Measurements from ENCODE around the gene ALB. TPM values are rescaled to one million over a fixed set of nuclear protein-coding genes. Genes with fewer than 3 reads are reported as not detected.

Gene ALB
- total RNA-seq, 4 donors from 2014 or later, result 0.25 TPM; not detected in 3

DNA sequence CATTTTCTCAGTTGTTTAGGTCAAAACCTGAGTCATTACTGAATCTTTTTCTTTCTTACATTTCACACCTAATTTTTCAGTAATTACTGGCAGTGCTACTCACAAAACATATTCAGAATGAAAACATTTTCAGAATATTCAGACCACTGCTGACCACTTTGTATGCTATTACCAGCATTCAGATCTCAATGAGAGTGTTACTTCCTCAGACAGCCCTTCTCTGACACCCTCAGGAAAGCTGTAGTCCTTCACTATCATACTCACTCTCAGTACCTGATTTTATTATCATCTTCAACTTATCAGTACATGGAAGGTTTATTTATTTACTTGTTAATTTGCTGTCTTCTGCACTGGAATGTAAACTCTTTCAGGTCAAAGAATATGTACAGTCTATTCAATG, 12.3 kb upstream of the ALB start:
- intact Hi-C loops (cut with DNase I; ENCODE audit: low total_unique reads), result no loop called here
- no peak for DNase-seq (ENCODE audit: low spot score in 2 of 2)
- no peak overlapping the region for H3K4me3 ChIP-seq (ENCODE audit: low read depth, poor library complexity, severe bottlenecking)
- TF ChIP-seq POLR2A (IDR thresholded peaks at IDR 0.05), result no peak
- TF ChIP-seq, protein P1, sequence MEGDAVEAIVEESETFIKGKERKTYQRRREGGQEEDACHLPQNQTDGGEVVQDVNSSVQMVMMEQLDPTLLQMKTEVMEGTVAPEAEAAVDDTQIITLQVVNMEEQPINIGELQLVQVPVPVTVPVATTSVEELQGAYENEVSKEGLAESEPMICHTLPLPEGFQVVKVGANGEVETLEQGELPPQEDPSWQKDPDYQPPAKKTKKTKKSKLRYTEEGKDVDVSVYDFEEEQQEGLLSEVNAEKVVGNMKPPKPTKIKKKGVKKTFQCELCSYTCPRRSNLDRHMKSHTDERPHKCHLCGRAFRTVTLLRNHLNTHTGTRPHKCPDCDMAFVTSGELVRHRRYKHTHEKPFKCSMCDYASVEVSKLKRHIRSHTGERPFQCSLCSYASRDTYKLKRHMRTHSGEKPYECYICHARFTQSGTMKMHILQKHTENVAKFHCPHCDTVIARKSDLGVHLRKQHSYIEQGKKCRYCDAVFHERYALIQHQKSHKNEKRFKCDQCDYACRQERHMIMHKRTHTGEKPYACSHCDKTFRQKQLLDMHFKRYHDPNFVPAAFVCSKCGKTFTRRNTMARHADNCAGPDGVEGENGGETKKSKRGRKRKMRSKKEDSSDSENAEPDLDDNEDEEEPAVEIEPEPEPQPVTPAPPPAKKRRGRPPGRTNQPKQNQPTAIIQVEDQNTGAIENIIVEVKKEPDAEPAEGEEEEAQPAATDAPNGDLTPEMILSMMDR (IDR thresholded peaks at IDR 0.05), result no peak

DNA sequence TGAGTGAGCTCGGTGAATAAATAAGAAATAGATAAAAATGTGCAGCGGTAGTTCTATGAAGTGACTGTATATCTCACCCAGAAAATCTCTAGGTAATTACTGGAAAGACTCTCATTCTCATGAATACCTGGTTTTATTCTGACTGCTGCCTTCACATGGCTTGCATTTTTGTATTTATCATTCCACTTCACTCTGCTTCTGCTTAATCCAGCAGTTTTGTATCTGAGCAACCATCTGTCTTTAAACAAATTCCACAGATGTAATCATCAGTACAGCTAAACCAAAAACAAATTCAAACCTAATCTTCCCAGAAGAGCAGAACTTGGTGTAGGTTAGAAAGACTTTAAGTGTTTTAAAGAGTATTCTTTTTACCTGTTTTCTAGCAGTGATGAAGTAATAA, 11.2 kb upstream of the ALB start:
- TF ChIP-seq, protein P1 (IDR thresholded peaks at IDR 0.05), result no peak
- no peak for TF ChIP-seq POLR2A (IDR thresholded peaks at IDR 0.05)
- intact Hi-C loops (cut with DNase I; ENCODE audit: low total_unique reads), result no loop called here
- WGBS, 2 donors, result 82 to 87% methylated on average over 2 of the region's 2 CpGs
- H3K4me3 ChIP-seq (ENCODE audit: low read depth, poor library complexity, severe bottlenecking), result no peak overlapping the region
- no peak for DNase-seq (ENCODE audit: low spot score in 2 of 2)

DNA sequence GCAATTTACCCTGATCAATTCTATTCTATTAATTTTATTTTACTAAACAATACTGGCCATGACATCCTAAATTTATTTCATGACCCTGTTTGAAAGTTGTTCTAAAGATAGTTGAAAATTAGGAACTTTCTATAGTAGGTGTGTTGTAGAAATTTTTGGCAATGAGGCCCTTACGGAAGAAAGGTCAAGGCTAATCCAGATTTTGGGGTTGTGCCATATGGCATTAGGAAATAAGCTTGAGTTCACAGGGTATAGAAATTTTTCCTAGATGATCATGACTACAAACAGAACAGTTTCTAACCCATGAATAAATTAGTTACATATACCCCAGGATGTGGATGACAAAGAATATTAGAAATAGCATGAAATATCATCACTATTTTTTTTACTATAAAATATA, 7.8 kb upstream of the ALB start:
- 88 to 89% methylated on average over 1 of the region's 1 CpG for WGBS, 2 donors
- intact Hi-C loops (cut with DNase I; ENCODE audit: low total_unique reads), result no loop called here
- no peak for DNase-seq (ENCODE audit: low spot score in 2 of 2)
- no peak overlapping the region for H3K4me3 ChIP-seq (ENCODE audit: low read depth, poor library complexity, severe bottlenecking)
- TF ChIP-seq POLR2A (IDR thresholded peaks at IDR 0.05), result no peak
- TF ChIP-seq, protein P1 (IDR thresholded peaks at IDR 0.05), result no peak

DNA sequence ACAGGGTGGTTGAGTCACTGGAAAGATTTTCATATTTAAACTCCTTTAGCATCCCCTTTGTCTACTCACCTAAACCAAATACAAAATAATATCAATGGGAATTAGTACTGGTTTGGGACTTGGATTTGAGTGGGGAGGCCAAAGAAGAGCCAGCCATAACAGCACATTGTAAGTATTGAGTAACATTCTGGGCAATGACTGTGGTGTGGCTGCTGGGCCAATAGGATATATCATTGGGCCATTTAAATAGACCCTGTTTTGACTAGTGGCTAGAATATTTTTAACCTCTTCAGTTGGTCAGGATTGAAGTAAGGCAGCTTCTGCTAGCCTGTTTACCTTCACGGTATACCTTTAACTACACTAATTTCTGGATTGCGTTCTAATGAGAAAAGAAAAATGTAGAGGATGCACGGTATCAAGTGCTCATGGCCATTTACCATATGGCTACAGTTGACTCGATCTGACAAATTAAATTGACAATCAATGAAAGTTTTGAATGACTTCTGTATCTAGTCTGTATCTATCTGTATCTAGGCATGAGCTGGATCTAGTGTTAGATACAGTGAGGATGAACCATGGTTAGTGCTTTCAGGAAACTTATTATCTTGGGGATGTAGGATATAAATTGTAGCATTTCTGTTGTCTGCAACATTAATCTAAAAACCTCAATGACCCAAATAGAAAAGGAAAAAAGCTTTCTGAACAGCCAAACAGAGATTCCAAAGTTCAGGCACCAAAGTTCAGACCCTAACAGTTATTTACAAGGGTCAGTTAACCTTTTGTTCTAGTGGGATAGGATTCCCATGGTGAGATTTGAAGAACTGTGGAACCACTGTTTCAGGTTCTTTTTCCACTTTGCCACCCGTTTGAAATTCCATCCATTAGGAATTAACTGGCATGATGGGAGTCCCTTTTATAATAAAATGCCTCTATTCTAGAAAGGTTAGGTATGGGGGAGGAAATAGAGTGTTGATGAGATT, 6.8 kb upstream of the ALB start:
- H3K4me3 ChIP-seq (ENCODE audit: low read depth, poor library complexity, severe bottlenecking), result no peak overlapping the region
- DNase-seq (ENCODE audit: low spot score in 2 of 2), result no peak
- TF ChIP-seq, protein P1 (IDR thresholded peaks at IDR 0.05), result no peak
- no peak for TF ChIP-seq POLR2A (IDR thresholded peaks at IDR 0.05)
- WGBS, 2 donors, result 85 to 90% methylated on average over 5 of the region's 5 CpGs
- intact Hi-C loops (cut with DNase I; ENCODE audit: low total_unique reads), result no loop called here

DNA sequence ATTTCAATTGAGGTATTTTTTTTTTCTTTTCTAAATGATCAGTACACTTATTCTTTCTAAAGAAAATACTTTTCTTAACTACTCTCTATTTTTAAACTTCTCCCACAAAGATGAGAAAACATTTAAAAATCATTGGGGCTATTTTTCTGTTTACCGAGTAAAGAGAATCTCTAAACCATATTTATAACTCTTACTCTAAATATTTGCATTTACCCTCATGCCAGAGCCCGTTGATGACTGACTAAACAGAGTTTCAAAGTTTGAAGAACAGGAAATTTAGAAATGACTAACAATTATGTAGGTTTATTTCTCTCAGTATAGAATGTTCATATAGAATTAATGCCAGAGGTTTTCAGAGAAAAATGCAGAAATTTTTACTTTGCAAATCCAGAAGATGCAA, 2.7 kb upstream of the ALB start:
- no peak for TF ChIP-seq POLR2A (IDR thresholded peaks at IDR 0.05)
- TF ChIP-seq, protein P1 (IDR thresholded peaks at IDR 0.05), result no peak
- H3K4me3 ChIP-seq (ENCODE audit: low read depth, poor library complexity, severe bottlenecking), result no peak overlapping the region
- DNase-seq (ENCODE audit: low spot score in 2 of 2), result no peak
- 74 to 77% methylated on average over 2 of the region's 2 CpGs for WGBS, 2 donors
- intact Hi-C loops (cut with DNase I; ENCODE audit: low total_unique reads), result no loop called here
